WTC11 (cell line): Measurements from ENCODE around the gene COMMD4.

Experiments
- AFF4 ChIP-seq: sonication (generic); formaldehyde crosslinking; IDR thresholded peaks from 2 replicates; pipeline ENCODE4 v1.8.1; 2023; ENCODE audit warnings: mild to moderate bottlenecking, missing genetic modification reagents, borderline replicate concordance
- ATF1 ChIP-seq: sonication (generic); formaldehyde crosslinking; IDR thresholded peaks from 2 replicates; pipeline ENCODE4 v1.8.1; 2023; ENCODE audit warnings: mild to moderate bottlenecking, moderate library complexity, missing genetic modification reagents
- ATF3 ChIP-seq: sonication (generic); formaldehyde crosslinking; conservative IDR thresholded peaks from 2 replicates; pipeline ENCODE4 v1.8.1; 2022; ENCODE audit warnings: mild to moderate bottlenecking, missing genetic modification reagents
- CTCF ChIP-seq: fragments of 200-600 bp; IDR thresholded peaks from 2 replicates; pipeline ENCODE4 v1.8.0; 2022; ENCODE audit warnings: antibody characterized with exemption
- GABPB1 ChIP-seq: sonication (generic); formaldehyde crosslinking; IDR thresholded peaks from 2 replicates; pipeline ENCODE4 v1.8.1; 2023; ENCODE audit warnings: mild to moderate bottlenecking, missing genetic modification reagents
- IRF1 ChIP-seq: sonication (generic); formaldehyde crosslinking; IDR thresholded peaks from 2 replicates; pipeline ENCODE4 v1.8.0; 2023; ENCODE audit warnings: missing genetic modification reagents
- NFYB ChIP-seq: sonication (generic); formaldehyde crosslinking; conservative IDR thresholded peaks from 2 replicates; pipeline ENCODE4 v1.8.0; 2022; ENCODE audit warnings: low read depth, missing genetic modification reagents
- SMAD3 ChIP-seq: sonication (generic); formaldehyde crosslinking; IDR thresholded peaks from 2 replicates; pipeline ENCODE4 v1.8.0; 2022; ENCODE audit warnings: missing genetic modification reagents, mild to moderate bottlenecking, borderline replicate concordance
- ZNF219 ChIP-seq: sonication (generic); formaldehyde crosslinking; IDR thresholded peaks from 2 replicates; pipeline ENCODE4 v1.8.0; 2023; ENCODE audit warnings: missing genetic modification reagents, mild to moderate bottlenecking, borderline replicate concordance
- ZNF232 ChIP-seq: sonication (generic); formaldehyde crosslinking; IDR thresholded peaks from 2 replicates; pipeline ENCODE4 v1.8.0; 2022; ENCODE audit warnings: mild to moderate bottlenecking, missing genetic modification reagents
- TF ChIP-seq, protein P1 (sequence below): sonication (generic); formaldehyde crosslinking; IDR thresholded peaks from 2 replicates; pipeline ENCODE4 v1.8.0; 2022; ENCODE audit warnings: missing genetic modification reagents
- TF ChIP-seq, protein P2 (sequence below): sonication (generic); formaldehyde crosslinking; IDR thresholded peaks from 2 replicates; pipeline ENCODE4 v1.8.0; 2022; ENCODE audit warnings: mild to moderate bottlenecking, missing genetic modification reagents

DNA sequence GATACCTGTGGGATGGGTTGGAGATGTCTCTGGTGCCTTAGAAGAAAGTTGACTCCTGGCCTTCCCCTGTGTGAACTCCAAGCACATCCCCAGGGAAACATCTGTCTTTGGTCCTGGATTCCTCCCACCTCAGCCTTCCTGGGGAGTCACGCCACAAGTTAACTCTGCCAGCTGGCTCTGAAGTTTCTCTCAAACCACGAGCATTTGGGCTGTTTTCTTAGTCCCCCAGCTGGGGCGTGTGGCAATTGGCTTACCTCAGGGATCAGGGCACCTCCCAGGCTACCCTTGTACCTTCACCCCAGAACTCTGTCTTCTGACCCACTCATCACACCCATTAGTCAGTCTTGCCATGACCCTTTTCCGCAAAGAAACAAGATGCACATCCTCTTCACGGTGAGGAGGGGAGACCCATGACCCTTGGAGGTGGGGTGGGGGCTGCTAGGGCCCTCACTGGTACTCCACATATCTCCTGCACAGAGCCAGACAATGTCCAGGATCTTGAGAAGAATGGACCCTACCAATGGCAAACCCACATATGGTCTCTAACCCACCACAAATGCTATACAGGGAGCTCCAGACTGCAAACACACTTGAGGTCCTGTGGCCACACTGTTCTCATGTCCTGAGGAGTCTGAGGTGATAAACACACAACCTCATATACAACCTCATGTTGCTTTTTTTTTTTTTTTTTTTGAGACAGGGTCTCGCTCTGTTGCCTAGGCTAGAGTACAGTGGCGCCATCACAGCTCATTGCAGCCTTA lies 14.9 kb downstream of the COMMD4 start:
- TF ChIP-seq ATF1 (CRISPR knock-in tag) (no peak), SMAD3 (CRISPR knock-in tag) (no peak), CTCF (no peak), ZNF232 (CRISPR knock-in tag) (no peak), IRF1 (no peak), ZNF219 (CRISPR knock-in tag) (no peak), GABPB1 (CRISPR knock-in tag) (no peak), AFF4 (CRISPR knock-in tag) (no peak), NFYB (CRISPR knock-in tag) (no peak), ATF3 (CRISPR knock-in tag) (no peak)
- TF ChIP-seq, protein P1, sequence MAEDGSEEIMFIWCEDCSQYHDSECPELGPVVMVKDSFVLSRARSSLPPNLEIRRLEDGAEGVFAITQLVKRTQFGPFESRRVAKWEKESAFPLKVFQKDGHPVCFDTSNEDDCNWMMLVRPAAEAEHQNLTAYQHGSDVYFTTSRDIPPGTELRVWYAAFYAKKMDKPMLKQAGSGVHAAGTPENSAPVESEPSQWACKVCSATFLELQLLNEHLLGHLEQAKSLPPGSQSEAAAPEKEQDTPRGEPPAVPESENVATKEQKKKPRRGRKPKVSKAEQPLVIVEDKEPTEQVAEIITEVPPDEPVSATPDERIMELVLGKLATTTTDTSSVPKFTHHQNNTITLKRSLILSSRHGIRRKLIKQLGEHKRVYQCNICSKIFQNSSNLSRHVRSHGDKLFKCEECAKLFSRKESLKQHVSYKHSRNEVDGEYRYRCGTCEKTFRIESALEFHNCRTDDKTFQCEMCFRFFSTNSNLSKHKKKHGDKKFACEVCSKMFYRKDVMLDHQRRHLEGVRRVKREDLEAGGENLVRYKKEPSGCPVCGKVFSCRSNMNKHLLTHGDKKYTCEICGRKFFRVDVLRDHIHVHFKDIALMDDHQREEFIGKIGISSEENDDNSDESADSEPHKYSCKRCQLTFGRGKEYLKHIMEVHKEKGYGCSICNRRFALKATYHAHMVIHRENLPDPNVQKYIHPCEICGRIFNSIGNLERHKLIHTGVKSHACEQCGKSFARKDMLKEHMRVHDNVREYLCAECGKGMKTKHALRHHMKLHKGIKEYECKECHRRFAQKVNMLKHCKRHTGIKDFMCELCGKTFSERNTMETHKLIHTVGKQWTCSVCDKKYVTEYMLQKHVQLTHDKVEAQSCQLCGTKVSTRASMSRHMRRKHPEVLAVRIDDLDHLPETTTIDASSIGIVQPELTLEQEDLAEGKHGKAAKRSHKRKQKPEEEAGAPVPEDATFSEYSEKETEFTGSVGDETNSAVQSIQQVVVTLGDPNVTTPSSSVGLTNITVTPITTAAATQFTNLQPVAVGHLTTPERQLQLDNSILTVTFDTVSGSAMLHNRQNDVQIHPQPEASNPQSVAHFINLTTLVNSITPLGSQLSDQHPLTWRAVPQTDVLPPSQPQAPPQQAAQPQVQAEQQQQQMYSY, result no peak
- TF ChIP-seq, protein P2, sequence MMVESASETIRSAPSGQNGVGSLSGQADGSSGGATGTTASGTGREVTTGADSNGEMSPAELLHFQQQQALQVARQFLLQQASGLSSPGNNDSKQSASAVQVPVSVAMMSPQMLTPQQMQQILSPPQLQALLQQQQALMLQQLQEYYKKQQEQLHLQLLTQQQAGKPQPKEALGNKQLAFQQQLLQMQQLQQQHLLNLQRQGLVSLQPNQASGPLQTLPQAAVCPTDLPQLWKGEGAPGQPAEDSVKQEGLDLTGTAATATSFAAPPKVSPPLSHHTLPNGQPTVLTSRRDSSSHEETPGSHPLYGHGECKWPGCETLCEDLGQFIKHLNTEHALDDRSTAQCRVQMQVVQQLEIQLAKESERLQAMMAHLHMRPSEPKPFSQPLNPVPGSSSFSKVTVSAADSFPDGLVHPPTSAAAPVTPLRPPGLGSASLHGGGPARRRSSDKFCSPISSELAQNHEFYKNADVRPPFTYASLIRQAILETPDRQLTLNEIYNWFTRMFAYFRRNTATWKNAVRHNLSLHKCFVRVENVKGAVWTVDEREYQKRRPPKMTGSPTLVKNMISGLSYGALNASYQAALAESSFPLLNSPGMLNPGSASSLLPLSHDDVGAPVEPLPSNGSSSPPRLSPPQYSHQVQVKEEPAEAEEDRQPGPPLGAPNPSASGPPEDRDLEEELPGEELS (CRISPR knock-in tag), result no peak
